SK-N-SH (cell line): Measurements from ENCODE around the gene ERVFRD-1. TPM values are rescaled to one million over a fixed set of nuclear protein-coding genes. Genes with fewer than 3 reads are reported as not detected.

ENCODE experiments used
- CTCF ChIA-PET: fragments of 300-600, 350-600 bp; formaldehyde crosslinking; extraction: SDS; loops from one replicate; lab custom pipeline; 2021; lab: Yijun Ruan, JAX
- POLR2A ChIA-PET: fragments of 350-600 bp; sonication (Branson Sonifier 250); formaldehyde crosslinking; extraction: SDS; loops from one replicate; lab custom pipeline; 2020; ENCODE audit warnings: antibody characterized with exemption, inconsistent platforms; lab: Yijun Ruan, JAX
- DNase-seq: peaks from one replicate; pipeline ENCODE4 v3.0.0; 2012
- H2AFZ ChIP-seq: fragments of 200-600 bp; sonication (generic); 2 replicates; pipeline ENCODE4 v1.8.1; 2016; ENCODE audit warnings: antibody characterized with exemption, mild to moderate bottlenecking, low read depth
- H3F3A ChIP-seq: fragments of 200-600 bp; sonication (generic); replicated peaks from 2 replicates; pipeline ENCODE3; 2016; ENCODE audit warnings: antibody characterized with exemption, mild to moderate bottlenecking; ENCODE audit not compliant: insufficient read depth
- H3K27ac ChIP-seq, 2 experiments: fragments of 200-500 bp in 1 of 2; fragments of 200-600 bp in 1 of 2; sonication (Bioruptor generic) in 1 of 2; sonication (generic), shearing (Covaris generic) in 1 of 2; 2 replicates each; pipeline versions ENCODE4 v1.5.1 to v1.6.1; 2014 to 2016; ENCODE audit warnings: low read depth in 2 of 2, inconsistent platforms in 1 of 2, low read length in 1 of 2, mild to moderate bottlenecking in 1 of 2, mixed read lengths in 1 of 2
- H3K27me3 ChIP-seq: fragments of 200-600 bp; sonication (generic), shearing (Covaris generic); 2 replicates; pipeline ENCODE4 v1.6.1; 2016; ENCODE audit warnings: mixed run types; ENCODE audit not compliant: insufficient read depth
- H3K36me3 ChIP-seq, 2 experiments: fragments of 200-500 bp in 1 of 2; fragments of 200-600 bp in 1 of 2; sonication (Bioruptor generic) in 1 of 2; sonication (generic) in 1 of 2; replicated peaks in 1 of 2; 2 replicates each; pipeline versions ENCODE3 to v1.5.1; 2014 to 2016; ENCODE audit warnings: low read length in 1 of 2, mild to moderate bottlenecking in 1 of 2; ENCODE audit not compliant: insufficient read depth in 2 of 2, control insufficient read depth in 1 of 2
- H3K4me1 ChIP-seq, 2 experiments: fragments of 200-500 bp in 1 of 2; fragments of 200-600 bp in 1 of 2; sonication (Bioruptor generic) in 1 of 2; sonication (generic), shearing (Covaris generic) in 1 of 2; 2 replicates each; pipeline versions ENCODE4 v1.5.1 to v1.6.1; 2014 to 2016; ENCODE audit warnings: low read depth in 1 of 2, low read length in 1 of 2, mixed run types in 1 of 2; ENCODE audit not compliant: insufficient read depth in 2 of 2, control insufficient read depth in 1 of 2
- H3K4me2 ChIP-seq: fragments of 200-600 bp; sonication (generic), shearing (Covaris generic); 2 replicates; pipeline ENCODE4 v1.6.1; 2017; ENCODE audit warnings: mixed run types
- H3K4me3 ChIP-seq, 2 experiments: fragments of 200-500 bp in 1 of 2; fragments of 200-600 bp in 1 of 2; sonication (Bioruptor generic) in 1 of 2; sonication (generic), shearing (Covaris generic) in 1 of 2; 2 replicates each; pipeline versions ENCODE4 v1.5.1 to v1.8.1; 2014 to 2016; ENCODE audit warnings: low read depth in 2 of 2, inconsistent platforms in 1 of 2, low read length in 1 of 2, mild to moderate bottlenecking in 1 of 2, mixed read lengths in 1 of 2, moderate library complexity in 1 of 2
- H3K79me2 ChIP-seq: fragments of 200-600 bp; sonication (generic); 2 replicates; pipeline ENCODE4 v1.8.1; 2017; ENCODE audit warnings: mild to moderate bottlenecking; ENCODE audit not compliant: insufficient read depth
- H3K9ac ChIP-seq: fragments of 200-600 bp; sonication (generic); 2 replicates; pipeline ENCODE4 v1.6.1; 2017; ENCODE audit warnings: mixed run types
- H3K9me2 ChIP-seq: fragments of 200-600 bp; sonication (generic); 2 replicates; pipeline ENCODE4 v1.6.1; 2017; ENCODE audit warnings: mixed run types
- H3K9me3 ChIP-seq: fragments of 200-600 bp; sonication (generic); 2 replicates; pipeline ENCODE4 v1.6.1; 2017; ENCODE audit warnings: mixed run types, mild to moderate bottlenecking, moderate library complexity
- H4K20me1 ChIP-seq: fragments of 200-600 bp; sonication (generic); 2 replicates; pipeline ENCODE4 v1.6.1; 2017; ENCODE audit warnings: mild to moderate bottlenecking, mixed run types; ENCODE audit not compliant: insufficient read depth
- CHD2 ChIP-seq: fragments of 150-350 bp; IDR thresholded peaks from 2 replicates; pipeline ENCODE4 v1.6.1; 2018; ENCODE audit warnings: low read length; ENCODE audit not compliant: partially characterized antibody
- EP300 ChIP-seq, 2 experiments: IDR thresholded peaks; 2 replicates each; pipeline versions ENCODE4 v1.4.0 to v1.6.1; 2012; ENCODE audit warnings: borderline replicate concordance in 1 of 2, low read depth in 1 of 2, low read length in 1 of 2
- EZH2phosphoT487 ChIP-seq: fragments of 200-600 bp; sonication (generic); IDR thresholded peaks from 2 replicates; pipeline ENCODE4 v1.6.1; 2017; ENCODE audit warnings: low read depth, mixed run types, mild to moderate bottlenecking, antibody characterized with exemption, moderate library complexity, borderline replicate concordance
- FOXM1 ChIP-seq: IDR thresholded peaks from 2 replicates; pipeline ENCODE4 v1.4.0; 2012; ENCODE audit warnings: low read depth, mild to moderate bottlenecking
- GABPA ChIP-seq: IDR thresholded peaks from 2 replicates; pipeline ENCODE4 v1.4.0; 2012; ENCODE audit warnings: low read depth, mild to moderate bottlenecking
- GATA2 ChIP-seq: sonication (generic); formaldehyde crosslinking; IDR thresholded peaks from 2 replicates; pipeline ENCODE4 v1.5.0; 2020; ENCODE audit warnings: mild to moderate bottlenecking, missing genetic modification reagents
- JUND ChIP-seq: IDR thresholded peaks from 2 replicates; pipeline ENCODE4 v1.4.0; 2012
- MXI1 ChIP-seq: IDR thresholded peaks from 2 replicates; pipeline ENCODE4 v1.6.1; 2012; ENCODE audit warnings: mild to moderate bottlenecking, low read depth, low read length, improper control_type of control experiment
- POLR2AphosphoS5 ChIP-seq: IDR thresholded peaks from 2 replicates; pipeline ENCODE4 v1.6.1; 2012; ENCODE audit warnings: low read depth, low read length
- RAD21 ChIP-seq: IDR thresholded peaks from 2 replicates; pipeline ENCODE4 v1.6.1; 2012; ENCODE audit warnings: mild to moderate bottlenecking, low read length
- RCOR1 ChIP-seq: fragments of 150-350 bp; IDR thresholded peaks from 2 replicates; pipeline ENCODE4 v1.6.1; 2017; ENCODE audit warnings: antibody characterized with exemption, low read length
- RXRA ChIP-seq: IDR thresholded peaks from 2 replicates; pipeline ENCODE4 v1.4.0; 2012; ENCODE audit warnings: low read depth, mild to moderate bottlenecking, borderline replicate concordance
- SIN3A ChIP-seq: IDR thresholded peaks from 2 replicates; pipeline ENCODE4 v1.6.1; 2012; ENCODE audit warnings: low read depth, mild to moderate bottlenecking, low read length, moderate library complexity, borderline replicate concordance
- SMC3 ChIP-seq: IDR thresholded peaks from 2 replicates; pipeline ENCODE4 v1.6.1; 2012; ENCODE audit warnings: low read depth, low read length, improper control_type of control experiment
- TAF1 ChIP-seq: IDR thresholded peaks from 2 replicates; pipeline ENCODE4 v1.6.1; 2012; ENCODE audit warnings: low read depth, mild to moderate bottlenecking, low read length, moderate library complexity, borderline replicate concordance
- TCF12 ChIP-seq: IDR thresholded peaks from 2 replicates; pipeline ENCODE4 v1.4.0; 2012
- TEAD4 ChIP-seq: IDR thresholded peaks from 2 replicates; pipeline ENCODE4 v1.4.0; 2012; ENCODE audit warnings: mild to moderate bottlenecking, borderline replicate concordance; ENCODE audit not compliant: insufficient read depth
- YY1 ChIP-seq: IDR thresholded peaks from 2 replicates; pipeline ENCODE4 v1.4.0; 2012; ENCODE audit warnings: low read depth, mild to moderate bottlenecking
- WGBS: methylation state at CpG from one replicate; pipeline ENCODE4 v1.1.6; 2017; ENCODE audit warnings: low lambda C conversion rate; 5-methylcytosine and 5-hydroxymethylcytosine counted together
- polyA plus RNA-seq, 3 experiments: library from polyadenylated mRNA; depleted of rRNA; stranded (reverse); fragments of >200 nt; gene quantifications; 2 replicates each; pipeline ENCODE4 v1.2.3, GENCODE V29; 2012
- TF ChIP-seq, protein P1 (sequence below): IDR thresholded peaks from 2 replicates; pipeline ENCODE4 v1.4.0; 2012; ENCODE audit warnings: low read depth
- TF ChIP-seq, protein P2 (sequence below): IDR thresholded peaks from 2 replicates; pipeline ENCODE4 v1.4.0; 2012; ENCODE audit warnings: low read depth, borderline replicate concordance

The ERVFRD-1 gene
- polyA plus RNA-seq, 1 of the 3 experiments (the other 2 are of a cell fraction): not detected

DNA sequence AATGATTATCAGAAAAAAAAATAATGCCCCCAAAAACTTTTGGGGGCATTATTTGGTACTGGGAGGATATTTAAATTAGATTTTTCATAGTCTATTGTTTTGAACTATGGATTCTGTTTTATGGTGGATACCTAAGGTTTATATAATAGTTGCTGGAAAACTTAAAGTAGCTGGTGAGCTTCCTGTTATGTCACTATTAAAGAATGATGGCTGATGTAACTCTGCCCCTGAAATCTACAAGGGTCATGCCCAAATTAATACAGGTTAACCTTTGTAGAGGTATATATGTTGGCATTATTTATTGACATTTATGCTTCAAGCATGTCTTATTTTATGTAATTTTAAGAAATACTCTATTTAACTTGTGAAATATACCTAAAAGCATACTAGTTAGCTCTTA lies 25.3 kb upstream of the ERVFRD-1 start (continued):
- TF ChIP-seq, protein P1, sequence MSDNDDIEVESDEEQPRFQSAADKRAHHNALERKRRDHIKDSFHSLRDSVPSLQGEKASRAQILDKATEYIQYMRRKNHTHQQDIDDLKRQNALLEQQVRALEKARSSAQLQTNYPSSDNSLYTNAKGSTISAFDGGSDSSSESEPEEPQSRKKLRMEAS: no peak
- no peak for TF ChIP-seq TEAD4
- TF ChIP-seq TCF12: no peak
- no peak for TF ChIP-seq SIN3A
- no peak for TF ChIP-seq EP300 (IDR thresholded peaks at IDR 0.05; ENCODE audit: borderline replicate concordance in 1 of 2, low read depth in 1 of 2, low read length in 1 of 2)
- no peak for TF ChIP-seq GABPA
- no peak for TF ChIP-seq RCOR1
- TF ChIP-seq RXRA: no peak
- no peak for TF ChIP-seq MXI1
- no peak for TF ChIP-seq CHD2
- TF ChIP-seq GATA2 (CRISPR knock-in tag): no peak
- no peak for TF ChIP-seq POLR2AphosphoS5
- no peak for TF ChIP-seq FOXM1

DNA sequence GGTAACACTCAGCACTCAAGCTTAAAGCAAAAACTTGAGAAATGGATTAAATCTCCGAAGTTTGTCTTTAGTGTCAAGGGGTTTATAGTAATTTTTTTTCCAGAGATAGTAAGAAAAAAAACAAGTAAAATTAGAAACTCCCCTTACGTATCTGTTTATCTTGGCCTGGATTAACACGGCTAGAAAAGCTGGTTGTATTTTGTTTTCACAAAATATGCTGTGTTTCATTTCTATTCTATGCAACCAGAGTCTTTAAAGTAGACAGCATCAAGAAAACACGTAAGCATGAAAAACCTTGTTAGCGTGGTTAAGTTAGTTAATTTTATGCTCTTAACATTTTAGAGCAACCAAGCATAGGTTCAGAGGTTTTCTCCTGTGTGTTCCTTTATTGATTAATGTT lies 21.8 kb upstream of the ERVFRD-1 start:
- H3K9me3 ChIP-seq: no peaks in the 10 kb centered on the region
- H3K4me3 ChIP-seq: no peak overlapping the region
- WGBS: 94% methylated on average over 5 of the region's 5 CpGs
- H3K27me3 ChIP-seq: no peaks in the 10 kb centered on the region
- POLR2A ChIA-PET: no interaction called here
- H3K4me2 ChIP-seq: no peak overlapping the region
- peaks cover 17 to 18% of the 10 kb centered on the region in 2 experiments for H3K36me3 ChIP-seq
- peaks cover 16% of the 10 kb centered on the region; the same call in 1 of the 2 replicates for H3K79me2 ChIP-seq
- no peak for DNase-seq
- CTCF ChIA-PET: interaction anchor here (0.7 to 1.0 kb wide), 2 partner anchors 363 to 427 kb away, joined by 3 to 4 read pairs; no protein-coding TSS in a partner anchor
- H3K9me2 ChIP-seq: no peaks in the 10 kb centered on the region
- peaks cover 9% of the 10 kb centered on the region for H3F3A ChIP-seq
- H3K4me1 ChIP-seq: peaks cover 5 to 17% of the 10 kb centered on the region in 2 experiments; a peak in 3 of 4 replicates
- no peaks in the 10 kb centered on the region for H4K20me1 ChIP-seq
- no peak for TF ChIP-seq YY1
- TF ChIP-seq POLR2AphosphoS5: no peak
- TF ChIP-seq, protein P2, sequence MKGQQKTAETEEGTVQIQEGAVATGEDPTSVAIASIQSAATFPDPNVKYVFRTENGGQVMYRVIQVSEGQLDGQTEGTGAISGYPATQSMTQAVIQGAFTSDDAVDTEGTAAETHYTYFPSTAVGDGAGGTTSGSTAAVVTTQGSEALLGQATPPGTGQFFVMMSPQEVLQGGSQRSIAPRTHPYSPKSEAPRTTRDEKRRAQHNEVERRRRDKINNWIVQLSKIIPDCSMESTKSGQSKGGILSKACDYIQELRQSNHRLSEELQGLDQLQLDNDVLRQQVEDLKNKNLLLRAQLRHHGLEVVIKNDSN: no peak
- no peak for TF ChIP-seq GABPA
- no peak for TF ChIP-seq TAF1
- TF ChIP-seq SMC3: no peak
- TF ChIP-seq, protein P1: no peak
- no peak for TF ChIP-seq RAD21
- no peak for TF ChIP-seq TEAD4
- no peak for TF ChIP-seq JUND
- no peak for TF ChIP-seq EZH2phosphoT487
- TF ChIP-seq, all 33 proteins: peak for 0
- Histone ChIP-seq H3K9ac (no peak overlapping the region), H2AFZ (no peak overlapping the region), H3K27ac (no peak overlapping the region)
